NCI-H82 (cell line): ENCODE results near the gene TGFB2.

Experiments
- DNase-seq: peaks from one replicate; lab custom pipeline; 2025; lab: John Stamatoyannopoulos, UW

Gene TGFB2

GRCh38 chr1:218361298-218362065 lies 16.3 kb downstream of the TGFB2 start:
- DNase-seq, result peak; percentile 94

GRCh38 chr1:218362418-218363076 lies 17.4 kb downstream of the TGFB2 start:
- DNase-seq, result no peak

- DNase-seq, result no peak
Measured at GRCh38 chr1:218363141-218363540, 18.0 kb downstream of the TGFB2 start.

- DNase-seq, result no peak
Measured at GRCh38 chr1:218364028-218364710, 19.0 kb downstream of the TGFB2 start.

GRCh38 chr1:218365226-218365999 lies 20.3 kb downstream of the TGFB2 start:
- no peak for DNase-seq

- DNase-seq, result no peak
Measured at GRCh38 chr1:218366322-218367052, 21.4 kb downstream of the TGFB2 start.

GRCh38 chr1:218367118-218367517 lies 22.0 kb downstream of the TGFB2 start:
- DNase-seq, result no peak

GRCh38 chr1:218368686-218369085 lies 23.6 kb downstream of the TGFB2 start:
- DNase-seq, result peak; percentile 61

GRCh38 chr1:218369688-218370511 lies 24.8 kb downstream of the TGFB2 start:
- DNase-seq, result no peak

- no peak for DNase-seq
Measured at GRCh38 chr1:218371927-218372672, 27.0 kb downstream of the TGFB2 start.

GRCh38 chr1:218374401-218375353 lies 29.5 kb downstream of the TGFB2 start:
- DNase-seq, result no peak

- no peak for DNase-seq
Measured at GRCh38 chr1:218376722-218377121, 31.6 kb downstream of the TGFB2 start.

GRCh38 chr1:218377143-218377660 lies 32.1 kb downstream of the TGFB2 start:
- DNase-seq, result no peak

- DNase-seq, result no peak
Measured at GRCh38 chr1:218380125-218380977, 35.2 kb downstream of the TGFB2 start.

- no peak for DNase-seq
Measured at GRCh38 chr1:218382261-218382660, 37.1 kb downstream of the TGFB2 start.

- no peak for DNase-seq
Measured at GRCh38 chr1:218383051-218383450, 37.9 kb downstream of the TGFB2 start.

GRCh38 chr1:218383681-218384080 lies 38.5 kb downstream of the TGFB2 start:
- no peak for DNase-seq
